GM13976 (cell line): ENCODE data around the gene C7orf57.

Source experiments
- DNase-seq: peaks from one replicate; pipeline ENCODE4 v3.0.0; 2012; ENCODE audit warnings: low spot score
- in situ Hi-C: fragments of 300-500 bp; cut with MboI; formaldehyde crosslinking; loops from one replicate; pipeline ENCODE4 v1.12.0; 2022; ENCODE audit warnings: low sequenced_read_pairs, mixed read lengths, inconsistent platforms; ENCODE audit not compliant: unreplicated experiment
- TF ChIP-seq, protein P1 (sequence below): IDR thresholded peaks from 2 replicates; pipeline ENCODE4 v1.5.1; 2012; ENCODE audit warnings: borderline replicate concordance, mild to moderate bottlenecking; ENCODE audit not compliant: insufficient read depth; ENCODE audit errors: extremely low read depth, missing control alignments, control extremely low read depth

Gene C7orf57

DNA sequence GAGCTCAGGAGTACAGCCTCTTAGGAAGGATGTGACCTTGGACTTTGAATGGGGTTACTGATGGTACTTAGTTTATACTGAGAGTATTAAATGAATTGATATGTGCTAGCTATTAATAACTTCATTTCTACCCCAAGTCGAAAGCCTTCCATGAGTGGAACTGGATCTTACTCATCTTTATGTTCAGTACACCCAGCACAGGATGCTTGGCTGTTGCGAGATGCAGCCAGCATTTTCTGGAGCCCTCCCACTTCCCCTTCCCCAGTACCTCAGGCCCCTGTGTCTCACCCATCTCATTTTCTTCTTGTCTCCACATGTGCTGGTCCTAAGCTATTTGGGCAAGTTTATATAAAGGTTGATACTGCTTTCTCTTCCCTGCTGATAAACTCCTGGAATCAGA is 60.9 kb downstream of the C7orf57 start:
- no peak for DNase-seq
- in situ Hi-C loops: loop anchor here (25.0 kb wide), 1 partner anchor 166 kb away; no protein-coding TSS in a partner anchor
- TF ChIP-seq, protein P1, sequence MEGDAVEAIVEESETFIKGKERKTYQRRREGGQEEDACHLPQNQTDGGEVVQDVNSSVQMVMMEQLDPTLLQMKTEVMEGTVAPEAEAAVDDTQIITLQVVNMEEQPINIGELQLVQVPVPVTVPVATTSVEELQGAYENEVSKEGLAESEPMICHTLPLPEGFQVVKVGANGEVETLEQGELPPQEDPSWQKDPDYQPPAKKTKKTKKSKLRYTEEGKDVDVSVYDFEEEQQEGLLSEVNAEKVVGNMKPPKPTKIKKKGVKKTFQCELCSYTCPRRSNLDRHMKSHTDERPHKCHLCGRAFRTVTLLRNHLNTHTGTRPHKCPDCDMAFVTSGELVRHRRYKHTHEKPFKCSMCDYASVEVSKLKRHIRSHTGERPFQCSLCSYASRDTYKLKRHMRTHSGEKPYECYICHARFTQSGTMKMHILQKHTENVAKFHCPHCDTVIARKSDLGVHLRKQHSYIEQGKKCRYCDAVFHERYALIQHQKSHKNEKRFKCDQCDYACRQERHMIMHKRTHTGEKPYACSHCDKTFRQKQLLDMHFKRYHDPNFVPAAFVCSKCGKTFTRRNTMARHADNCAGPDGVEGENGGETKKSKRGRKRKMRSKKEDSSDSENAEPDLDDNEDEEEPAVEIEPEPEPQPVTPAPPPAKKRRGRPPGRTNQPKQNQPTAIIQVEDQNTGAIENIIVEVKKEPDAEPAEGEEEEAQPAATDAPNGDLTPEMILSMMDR: no peak

DNA sequence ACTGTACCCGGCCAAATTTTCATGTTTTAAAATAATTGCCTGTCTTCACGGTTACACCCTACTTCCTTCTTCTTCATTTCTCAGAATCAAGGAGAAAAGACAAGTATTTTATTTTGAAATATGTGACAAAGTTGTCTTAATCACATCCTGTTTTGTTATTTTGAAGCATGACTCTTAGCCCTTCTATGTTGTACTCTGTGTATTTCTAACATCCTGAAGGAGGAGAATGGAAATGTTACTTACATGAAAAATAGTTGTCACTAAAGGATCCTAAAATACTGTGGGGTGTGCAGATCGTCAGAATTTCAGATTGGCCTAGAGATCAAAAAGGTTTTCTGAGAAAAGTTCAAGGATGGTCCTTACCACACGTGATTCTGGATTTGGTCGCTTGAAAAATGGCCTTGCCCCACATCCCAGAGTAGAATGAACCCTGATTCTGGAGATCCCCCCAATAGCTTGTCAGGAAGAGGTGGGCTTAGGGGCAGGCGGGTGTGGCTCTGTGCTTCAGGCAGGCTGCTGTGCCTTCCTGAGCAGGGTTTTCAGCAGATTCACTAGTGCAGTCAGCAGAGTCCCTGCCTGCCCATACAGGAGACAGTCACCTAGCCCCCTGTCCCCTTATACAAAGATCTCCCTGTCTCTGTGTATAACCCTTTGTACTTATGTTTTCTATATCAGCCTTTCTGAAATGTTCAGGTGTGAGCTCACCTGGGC is 62.3 kb downstream of the C7orf57 start:
- DNase-seq: no peak
- TF ChIP-seq, protein P1: no peak
- in situ Hi-C loops: loop anchor here (25.0 kb wide), 1 partner anchor 165 kb away; no protein-coding TSS in a partner anchor

DNA sequence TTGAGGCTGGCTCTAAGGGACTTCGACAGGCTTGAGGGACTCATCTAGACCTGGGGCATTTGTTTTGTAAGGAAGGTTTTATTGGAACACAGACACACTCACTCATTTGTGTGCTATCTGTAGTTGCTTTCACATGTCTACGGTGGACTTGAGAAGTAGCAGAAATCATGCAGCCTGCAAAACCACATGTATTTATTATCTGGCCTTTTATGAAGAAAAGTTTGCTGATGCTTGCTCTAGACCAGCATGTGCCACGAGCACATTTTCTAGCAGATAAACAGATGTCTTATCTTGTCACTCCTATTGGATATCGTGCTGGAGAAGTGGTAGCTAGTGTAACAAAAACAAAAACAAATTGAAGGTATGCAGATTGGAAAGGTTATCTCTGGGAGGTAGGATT is 63.5 kb downstream of the C7orf57 start:
- TF ChIP-seq, protein P1: no peak
- DNase-seq: no peak
- in situ Hi-C loops: loop anchor here (25.0 kb wide), 1 partner anchor 163 kb away; no protein-coding TSS in a partner anchor

DNA sequence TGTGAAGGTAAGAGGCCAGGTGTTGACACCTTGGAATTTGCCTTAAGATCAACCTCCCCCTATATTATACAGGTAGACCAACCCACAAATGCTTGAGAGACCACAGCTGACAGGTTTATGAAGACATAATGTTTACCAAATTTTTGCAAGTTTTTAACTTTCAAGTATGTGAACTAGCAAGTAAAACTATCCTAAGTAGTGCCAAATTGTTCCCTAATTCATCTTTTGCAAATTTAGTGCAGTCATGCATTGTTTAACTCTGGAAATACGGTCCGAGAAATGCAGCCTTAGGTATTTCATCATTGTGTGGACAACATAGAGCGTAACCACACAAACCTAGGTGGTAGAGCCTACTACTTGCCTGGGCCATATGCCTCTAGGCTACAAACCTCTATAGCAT is 64.4 kb downstream of the C7orf57 start:
- in situ Hi-C loops: loop anchor here (25.0 kb wide), 2 partner anchors 113 to 163 kb away; no protein-coding TSS in a partner anchor
- DNase-seq: no peak
- TF ChIP-seq, protein P1: no peak

DNA sequence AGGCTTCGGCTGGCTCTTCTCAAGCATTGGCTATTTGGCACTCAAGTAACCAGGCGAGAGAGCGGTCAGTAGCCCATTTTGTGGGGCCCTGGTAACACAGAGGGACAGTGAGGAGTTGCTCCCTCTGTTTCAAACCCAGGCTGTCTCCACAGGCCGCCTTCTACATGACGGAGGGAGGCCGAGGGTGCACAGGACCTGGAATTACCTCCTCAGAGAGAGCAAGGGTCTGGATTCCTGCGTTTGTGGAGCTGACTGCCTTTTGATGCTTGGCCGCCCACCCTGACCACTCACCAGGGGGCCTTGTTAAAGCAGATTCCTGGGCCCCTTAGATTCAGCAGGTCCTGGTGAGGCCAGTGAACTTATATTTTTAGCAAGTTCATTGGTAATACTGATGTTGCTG is 66.0 kb downstream of the C7orf57 start:
- TF ChIP-seq, protein P1: no peak
- no peak for DNase-seq
- in situ Hi-C loops: loop anchor here (25.0 kb wide), 1 partner anchor 111 kb away; no protein-coding TSS in a partner anchor

DNA sequence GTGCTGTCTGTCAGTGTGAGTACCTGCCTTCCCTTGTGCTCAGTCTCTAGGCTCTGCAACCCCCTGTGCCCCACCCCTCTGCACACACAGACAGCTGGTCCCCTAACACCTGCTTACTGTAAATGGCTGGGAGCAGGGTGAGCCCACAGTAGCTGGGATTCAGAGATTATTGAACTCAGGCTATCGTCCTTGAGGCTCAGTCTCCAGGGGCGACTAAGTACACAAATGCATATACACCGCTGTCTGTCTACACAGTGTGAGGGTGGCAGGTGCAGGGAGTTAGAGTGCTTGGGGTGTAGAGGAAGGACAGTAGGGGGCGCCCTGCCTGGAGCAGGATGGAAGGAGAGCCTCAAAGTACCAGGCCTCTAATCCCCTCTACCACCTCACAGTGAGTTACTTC is 66.6 kb downstream of the C7orf57 start:
- in situ Hi-C loops: loop anchor here (25.0 kb wide), 1 partner anchor 110 kb away; no protein-coding TSS in a partner anchor
- TF ChIP-seq, protein P1: peak; percentile 18
- no peak for DNase-seq

DNA sequence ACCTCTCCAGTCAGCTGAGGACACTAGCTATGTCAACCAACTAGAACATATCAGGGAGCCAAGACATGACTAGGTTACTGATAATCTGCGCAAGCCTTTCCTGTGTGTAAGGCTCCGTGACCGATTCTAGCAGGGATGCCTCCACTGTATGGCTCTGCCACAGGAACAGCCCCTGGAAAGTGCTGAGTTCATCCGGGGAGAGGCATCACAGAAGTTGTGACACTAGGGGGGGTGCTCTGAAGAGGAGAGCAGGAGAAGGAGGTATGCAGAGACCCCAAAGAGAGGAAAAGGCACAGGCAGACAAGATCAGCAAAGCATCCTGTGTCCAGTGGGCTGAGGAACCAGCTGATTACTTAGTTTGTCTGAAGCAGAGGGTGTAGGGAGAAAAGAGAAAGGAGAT is 67.2 kb downstream of the C7orf57 start:
- in situ Hi-C loops: loop anchor here (25.0 kb wide), 1 partner anchor 110 kb away; no protein-coding TSS in a partner anchor
- TF ChIP-seq, protein P1: no peak
- no peak for DNase-seq
